ENCODE data around the gene RBBP4. TPM values are rescaled to one million over a fixed set of nuclear protein-coding genes. Genes with fewer than 3 reads are reported as not detected.
A peak's percentile ranks its signal among the peaks of the same experiment; 100 is the strongest.

The RBBP4 gene
- total RNA-seq, 2 donors from 2014 or later: 521 to 678 TPM

GRCh38 chr1:32724678-32725614, 73.9 kb downstream of the RBBP4 start:
- no peaks in the 10 kb centered on the region for H3K9me3 Mint-ChIP-seq
- H3K4me3 ChIP-seq (ENCODE audit: low read length): no peak overlapping the region
- no peaks in the 10 kb centered on the region for H3K36me3 Mint-ChIP-seq (ENCODE audit: low read depth)
- TF ChIP-seq, protein P1, sequence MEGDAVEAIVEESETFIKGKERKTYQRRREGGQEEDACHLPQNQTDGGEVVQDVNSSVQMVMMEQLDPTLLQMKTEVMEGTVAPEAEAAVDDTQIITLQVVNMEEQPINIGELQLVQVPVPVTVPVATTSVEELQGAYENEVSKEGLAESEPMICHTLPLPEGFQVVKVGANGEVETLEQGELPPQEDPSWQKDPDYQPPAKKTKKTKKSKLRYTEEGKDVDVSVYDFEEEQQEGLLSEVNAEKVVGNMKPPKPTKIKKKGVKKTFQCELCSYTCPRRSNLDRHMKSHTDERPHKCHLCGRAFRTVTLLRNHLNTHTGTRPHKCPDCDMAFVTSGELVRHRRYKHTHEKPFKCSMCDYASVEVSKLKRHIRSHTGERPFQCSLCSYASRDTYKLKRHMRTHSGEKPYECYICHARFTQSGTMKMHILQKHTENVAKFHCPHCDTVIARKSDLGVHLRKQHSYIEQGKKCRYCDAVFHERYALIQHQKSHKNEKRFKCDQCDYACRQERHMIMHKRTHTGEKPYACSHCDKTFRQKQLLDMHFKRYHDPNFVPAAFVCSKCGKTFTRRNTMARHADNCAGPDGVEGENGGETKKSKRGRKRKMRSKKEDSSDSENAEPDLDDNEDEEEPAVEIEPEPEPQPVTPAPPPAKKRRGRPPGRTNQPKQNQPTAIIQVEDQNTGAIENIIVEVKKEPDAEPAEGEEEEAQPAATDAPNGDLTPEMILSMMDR (conservative IDR thresholded peaks at IDR 0.05): no peak
- peak; percentile 90 for DNase-seq
- peak overlapping the region; percentile 94 for H3K27ac Mint-ChIP-seq
- peaks cover 9% of the 10 kb centered on the region for H3K4me1 ChIP-seq (ENCODE audit: control insufficient read depth, insufficient read depth, low read length)
- no peak overlapping the region for H3K9ac ChIP-seq (ENCODE audit: extremely low read depth, low read length, poor library complexity, severe bottlenecking)
- WGBS, 2 experiments (ENCODE audit: insufficient coverage in 1 of 2, insufficient read length in 1 of 2): 83 to 89% methylated on average over 8 to 14 of the region's 14 CpGs
- no peaks in the 10 kb centered on the region for H3K27me3 ChIP-seq (ENCODE audit: control insufficient read depth, insufficient read depth, low read length, poor library complexity, severe bottlenecking)
- no peaks in the 10 kb centered on the region for H3K9me3 ChIP-seq (ENCODE audit: control insufficient read depth, low read length)
- H3K27ac ChIP-seq (ENCODE audit: low read depth, low read length): no peak overlapping the region
- peak overlapping the region; percentile 12 for H3K4me3 Mint-ChIP-seq
- H3K4me1 Mint-ChIP-seq: peaks cover 16% of the 10 kb centered on the region
- peaks cover 3% of the 10 kb centered on the region for H3K27me3 Mint-ChIP-seq (ENCODE audit: insufficient read depth)
- H3K36me3 ChIP-seq (ENCODE audit: control insufficient read depth, insufficient read depth, low read length): no peaks in the 10 kb centered on the region

DNA sequence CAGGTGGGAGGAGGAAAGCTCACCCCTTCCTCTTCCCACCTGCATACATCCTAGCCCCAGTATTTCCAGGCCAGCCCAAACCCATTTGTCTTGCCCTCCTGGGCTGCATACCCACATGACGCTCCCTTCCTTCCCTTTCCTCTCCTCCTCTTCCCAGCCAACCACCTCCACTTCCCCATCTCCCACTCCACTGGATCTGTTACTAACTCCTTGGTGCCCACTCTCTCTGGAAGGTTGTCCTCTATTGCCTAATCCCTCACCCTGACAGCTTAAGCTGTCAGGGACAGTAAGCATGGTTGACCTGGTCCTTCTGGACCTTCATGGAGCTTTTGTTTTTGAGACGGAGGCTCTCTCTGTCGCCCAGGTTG, 74.6 kb downstream of the RBBP4 start:
- H3K27me3 Mint-ChIP-seq (ENCODE audit: insufficient read depth): peaks cover 2% of the 10 kb centered on the region
- H3K36me3 Mint-ChIP-seq (ENCODE audit: low read depth): no peaks in the 10 kb centered on the region
- H3K4me1 ChIP-seq (ENCODE audit: control insufficient read depth, insufficient read depth, low read length): peaks cover 9% of the 10 kb centered on the region
- no peaks in the 10 kb centered on the region for H3K9me3 ChIP-seq (ENCODE audit: control insufficient read depth, low read length)
- H3K4me3 ChIP-seq (ENCODE audit: low read length): no peak overlapping the region
- H3K27me3 ChIP-seq (ENCODE audit: control insufficient read depth, insufficient read depth, low read length, poor library complexity, severe bottlenecking): no peaks in the 10 kb centered on the region
- TF ChIP-seq, protein P1 (conservative IDR thresholded peaks at IDR 0.05): no peak
- H3K4me3 Mint-ChIP-seq: no peak overlapping the region
- no peak overlapping the region for H3K9ac ChIP-seq (ENCODE audit: extremely low read depth, low read length, poor library complexity, severe bottlenecking)
- H3K4me1 Mint-ChIP-seq: peaks cover 16% of the 10 kb centered on the region
- no peaks in the 10 kb centered on the region for H3K9me3 Mint-ChIP-seq
- H3K27ac ChIP-seq (ENCODE audit: low read depth, low read length): no peak overlapping the region
- H3K27ac Mint-ChIP-seq: peak overlapping the region; percentile 94
- no peak for DNase-seq
- WGBS, 2 experiments (ENCODE audit: insufficient coverage in 1 of 2, insufficient read length in 1 of 2): 87 to 96% methylated on average over 3 of the region's 3 CpGs
- no peaks in the 10 kb centered on the region for H3K36me3 ChIP-seq (ENCODE audit: control insufficient read depth, insufficient read depth, low read length)

DNA sequence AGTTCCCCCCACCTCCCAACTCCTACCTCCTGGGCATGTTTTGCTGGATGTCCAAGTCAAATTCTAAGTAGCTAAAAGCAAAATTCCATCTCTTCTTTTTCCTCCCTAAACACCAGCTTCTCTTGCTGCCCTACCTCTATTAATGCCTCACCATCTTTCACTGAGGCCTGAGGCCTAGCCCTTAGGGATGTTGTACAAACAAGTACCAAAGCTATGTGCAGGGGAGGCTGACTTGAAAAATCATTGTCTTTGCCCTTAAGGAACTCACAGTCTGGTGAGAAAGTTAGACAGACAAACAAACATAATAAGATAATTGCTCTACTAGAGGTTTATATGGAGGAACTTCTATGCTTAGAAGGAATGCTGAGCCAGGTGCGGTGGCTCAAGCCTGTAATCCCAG, 76.9 kb downstream of the RBBP4 start:
- Histone ChIP-seq H3K4me1 (ENCODE audit: control insufficient read depth, insufficient read depth, low read length) (peaks cover 9% of the 10 kb centered on the region), H3K27ac (ENCODE audit: low read depth, low read length) (no peak overlapping the region), H3K36me3 (ENCODE audit: control insufficient read depth, insufficient read depth, low read length) (no peaks in the 10 kb centered on the region), H3K9ac (ENCODE audit: extremely low read depth, low read length, poor library complexity, severe bottlenecking) (no peak overlapping the region), H3K9me3 (ENCODE audit: control insufficient read depth, low read length) (no peaks in the 10 kb centered on the region), H3K27me3 (ENCODE audit: control insufficient read depth, insufficient read depth, low read length, poor library complexity, severe bottlenecking) (no peaks in the 10 kb centered on the region), H3K4me3 (ENCODE audit: low read length) (no peak overlapping the region)
- Mint-ChIP-seq H3K27ac (no peak overlapping the region), H3K4me1 (peaks cover 20% of the 10 kb centered on the region), H3K36me3 (ENCODE audit: low read depth) (no peaks in the 10 kb centered on the region), H3K9me3 (no peaks in the 10 kb centered on the region), H3K27me3 (ENCODE audit: insufficient read depth) (peaks cover 2% of the 10 kb centered on the region), H3K4me3 (no peak overlapping the region)
- TF ChIP-seq, protein P1 (conservative IDR thresholded peaks at IDR 0.05): no peak
- 88 to 100% methylated on average over 1 of the region's 1 CpG for WGBS, 2 experiments (ENCODE audit: insufficient coverage in 1 of 2, insufficient read length in 1 of 2)
- no peak for DNase-seq

Measured in endodermal cell (in vitro differentiated cells).